ENCODE data around the gene INTS11. TPM values are rescaled to one million over a fixed set of nuclear protein-coding genes. Genes with fewer than 3 reads are reported as not detected.

Gene INTS11
- total and polyA plus RNA-seq, 10 donors: 89.2 to 203 (median 102) TPM

- DNase-seq: peak; percentile 68
- H3K36me3 ChIP-seq: peaks cover 0 to 4% (median 0%) of the 10 kb centered on the region in 6 donors
- H3K27me3 ChIP-seq (replicated peaks in 1 of 7): peaks cover 0 to 73% (median 43%) of the 10 kb centered on the region in 7 donors
- no peaks in the 10 kb centered on the region for H3K9me3 ChIP-seq
- H3K4me3 ChIP-seq: no peak overlapping the region
- 65 to 74% (median 68%) methylated on average over 25 to 28 of the region's 28 CpGs for WGBS, 5 donors
- TF ChIP-seq CTCF (IDR thresholded peaks at IDR 0.05 in 8 of 11, conservative IDR thresholded peaks at IDR 0.05 in 3 of 11): no peak
- TF ChIP-seq POLR2AphosphoS5 (IDR thresholded peaks at IDR 0.05): no peak
- no peak for TF ChIP-seq POLR2A (IDR thresholded peaks at IDR 0.05)
- peak overlapping the region in 6 of 8 donors; percentile 7 to 83 (median 76) for H3K27ac ChIP-seq
- intact Hi-C loops (cut with DNase I; ENCODE audit: low total_unique reads): no loop called here
- H3K4me1 ChIP-seq: peaks cover 0 to 66% (median 23%) of the 10 kb centered on the region in 6 donors
Measured at GRCh38 chr1:1359664-1360468, 35.4 kb upstream of the INTS11 start.

GRCh38 chr1:1359308-1359663 is 34.8 kb upstream of the INTS11 start:
- H3K9me3 ChIP-seq: no peaks in the 10 kb centered on the region
- no peak overlapping the region for H3K4me3 ChIP-seq
- DNase-seq: peak; percentile 62
- peaks cover 0 to 9% (median 0%) of the 10 kb centered on the region in 6 donors for H3K36me3 ChIP-seq
- H3K27me3 ChIP-seq (replicated peaks in 1 of 7): peaks cover 0 to 79% (median 48%) of the 10 kb centered on the region in 7 donors
- peaks cover 0 to 72% (median 28%) of the 10 kb centered on the region in 6 donors for H3K4me1 ChIP-seq
- TF ChIP-seq POLR2A (IDR thresholded peaks at IDR 0.05) (no peak), POLR2AphosphoS5 (IDR thresholded peaks at IDR 0.05) (no peak), CTCF (IDR thresholded peaks at IDR 0.05 in 8 of 11, conservative IDR thresholded peaks at IDR 0.05 in 3 of 11) (no peak)
- intact Hi-C loops (cut with DNase I; ENCODE audit: low total_unique reads): no loop called here
- 53 to 72% (median 64%) methylated on average over 6 of the region's 6 CpGs for whole genome bisulfite sequencing, 5 donors
- peak overlapping the region in 5 of 8 donors; percentile 7 to 83 (median 80) for H3K27ac ChIP-seq

DNA sequence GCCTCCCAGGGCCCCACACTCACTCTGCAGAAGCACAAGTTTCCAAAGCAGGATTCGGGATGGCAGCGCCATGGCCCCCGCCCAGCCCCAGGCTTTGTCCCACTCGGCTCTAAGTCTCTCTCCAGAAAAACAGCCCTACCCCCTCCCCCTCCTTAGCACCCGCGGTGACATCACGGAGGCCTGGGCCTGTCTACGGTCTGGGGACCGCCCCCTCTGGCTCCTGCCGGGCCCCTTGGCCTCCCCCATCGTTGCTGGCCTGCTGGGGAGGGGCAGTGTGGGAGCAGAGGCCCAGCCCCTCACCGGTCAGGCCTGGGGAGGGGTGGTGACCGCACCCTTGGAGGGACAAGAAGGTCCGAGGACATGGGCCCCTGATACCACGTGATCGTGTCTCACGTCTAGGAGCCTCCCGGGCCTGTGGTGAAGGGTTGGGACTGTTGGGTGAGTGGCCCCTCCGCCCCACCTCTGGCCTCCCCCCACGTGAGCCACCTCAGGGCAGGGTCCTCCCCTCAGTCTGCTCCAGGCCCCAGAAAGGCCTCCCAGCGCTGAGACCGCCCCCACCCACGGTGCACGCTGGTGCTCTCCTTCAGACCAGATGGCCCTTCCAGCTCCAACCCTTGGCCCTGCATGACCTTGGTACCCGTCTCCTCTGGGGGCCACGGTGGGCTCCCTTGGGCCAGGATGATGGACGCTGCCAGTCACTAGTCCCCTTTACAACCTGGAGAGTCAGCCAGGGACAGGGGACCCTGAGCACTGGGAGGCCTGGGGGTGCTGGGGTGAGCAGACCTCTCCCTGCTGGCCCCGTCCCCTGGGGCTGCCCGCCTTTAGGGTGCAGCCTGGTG is 34.2 kb upstream of the INTS11 start, which contains the start of gene MXRA8:
MXRA8 (minus strand) TSS at position 123 of the 839 bp plus-strand sequence; CDS start at position 72, 51 bp downstream.
- no peak for DNase-seq
- peak within 1 kb of the TSS; percentile 13 to 83 (median 71) for H3K27ac ChIP-seq
- intact Hi-C loops (cut with DNase I; ENCODE audit: low total_unique reads): no loop called here
- 18 to 46% (median 31%) methylated on average over 26 to 29 of the region's 29 CpGs for WGBS, 5 donors
- TF ChIP-seq POLR2A (IDR thresholded peaks at IDR 0.05) (no peak), POLR2AphosphoS5 (IDR thresholded peaks at IDR 0.05) (peak in 2 of 3 donors; percentile 65 to 70)
- peaks cover 0 to 78% (median 35%) of the 10 kb centered on the region in 6 donors for H3K4me1 ChIP-seq
- peaks cover 0 to 16% (median 0%) of the 10 kb centered on the region in 6 donors for H3K36me3 ChIP-seq
- no peaks in the 10 kb centered on the region for H3K9me3 ChIP-seq
- peak within 1 kb of the TSS; percentile 15 to 64 (median 36) for H3K4me3 ChIP-seq
- peaks cover 0 to 85% (median 55%) of the 10 kb centered on the region in 7 donors for H3K27me3 ChIP-seq (replicated peaks in 1 of 7)

DNA sequence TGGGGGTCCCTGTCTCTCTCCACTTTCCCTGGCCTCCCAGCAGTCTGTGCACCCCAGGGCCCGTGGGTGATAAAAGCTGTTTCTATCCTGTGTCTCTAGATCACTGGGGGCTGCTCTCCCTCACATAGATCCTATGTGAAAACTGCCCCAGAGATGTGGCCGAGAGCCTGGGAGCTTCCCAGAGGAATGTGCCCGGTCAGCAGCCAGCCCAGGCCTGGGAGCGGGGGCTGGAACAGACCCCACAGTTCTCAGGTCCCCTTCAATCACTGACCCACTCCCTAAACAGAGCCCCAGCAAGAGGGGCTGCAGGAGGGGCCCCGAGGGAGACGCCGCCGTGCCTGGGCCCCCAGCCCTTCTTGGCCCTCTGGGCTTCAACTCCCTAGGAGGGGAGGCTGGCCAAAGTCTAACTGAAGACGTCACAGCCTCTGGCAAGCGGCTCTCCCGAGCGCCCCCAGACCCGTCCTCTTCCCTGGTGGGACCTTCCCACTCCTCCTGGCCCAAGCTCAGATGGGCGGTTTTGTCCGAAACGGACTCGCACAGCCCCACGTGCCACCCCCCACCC is 33.5 kb upstream of the INTS11 start:
- no peak for DNase-seq
- Histone ChIP-seq H3K27ac (peak overlapping the region; percentile 13 to 83 (median 71)), H3K27me3 (replicated peaks in 1 of 7) (peaks cover 4 to 92% (median 62%) of the 10 kb centered on the region in 7 donors), H3K36me3 (peaks cover 0 to 22% (median 0%) of the 10 kb centered on the region in 6 donors), H3K4me1 (peaks cover 0 to 85% (median 42%) of the 10 kb centered on the region in 6 donors), H3K4me3 (peak overlapping the region; percentile 15 to 64 (median 36)), H3K9me3 (no peaks in the 10 kb centered on the region)
- intact Hi-C loops (cut with DNase I; ENCODE audit: low total_unique reads): no loop called here
- TF ChIP-seq CTCF (IDR thresholded peaks at IDR 0.05 in 8 of 11, conservative IDR thresholded peaks at IDR 0.05 in 3 of 11) (no peak), POLR2A (IDR thresholded peaks at IDR 0.05) (no peak), POLR2AphosphoS5 (IDR thresholded peaks at IDR 0.05) (no peak)
- WGBS, 5 donors: 21 to 32% (median 24%) methylated on average over 10 to 18 of the region's 18 CpGs
